GM19397 (cell line): ENCODE measurements around the gene CCL4.

ENCODE experiments used
- ATAC-seq: cut with Tn5 transposase; IDR thresholded peaks from one replicate; pipeline ENCODE4 v1.9.1; 2021; ENCODE audit warnings: mild to moderate bottlenecking, moderate library complexity; ENCODE audit not compliant: unreplicated experiment

CCL4 gene

DNA sequence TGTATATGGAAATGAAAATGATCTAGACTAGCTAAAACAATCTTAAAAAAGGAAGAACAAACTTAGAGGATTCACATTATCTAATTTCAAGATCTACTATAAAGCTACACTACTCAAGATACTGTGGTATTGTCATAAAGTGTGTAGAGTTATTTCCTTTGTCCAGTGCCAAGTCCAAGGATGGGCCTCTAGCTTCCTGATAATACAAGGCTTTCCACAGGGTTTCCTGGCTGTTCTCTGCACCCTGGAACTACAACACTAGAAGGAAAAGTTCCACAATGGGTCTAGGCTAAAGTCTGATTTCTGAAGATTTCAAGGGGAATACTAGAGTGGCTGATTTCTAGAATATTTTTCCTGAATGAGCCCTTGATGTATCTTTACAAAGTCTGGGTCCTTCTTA is 38.6 kb downstream of the CCL4 start:
- ATAC-seq, result no peak

- no peak for ATAC-seq
Observed at GRCh38 chr17:36142806-36143205, 39.2 kb downstream of the CCL4 start.

DNA sequence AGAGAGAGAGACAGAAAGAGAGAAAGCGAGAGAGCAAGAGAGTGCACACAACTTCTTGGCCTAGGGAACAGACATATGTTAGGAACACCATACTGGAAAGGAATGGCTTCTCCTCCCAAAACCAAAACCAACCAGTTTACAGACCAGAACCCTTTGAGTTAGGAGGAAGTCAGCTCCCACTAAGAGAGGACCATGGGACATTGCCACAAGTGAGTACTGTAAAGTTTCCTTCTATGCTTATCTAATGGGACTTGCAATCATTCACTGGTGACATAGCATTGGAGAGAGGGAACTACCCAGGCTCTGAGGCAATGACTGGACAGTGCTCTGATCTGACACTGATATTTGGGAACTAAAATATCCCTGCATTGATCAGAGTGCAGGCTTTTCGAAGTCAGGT is 40.4 kb downstream of the CCL4 start:
- ATAC-seq, result no peak

DNA sequence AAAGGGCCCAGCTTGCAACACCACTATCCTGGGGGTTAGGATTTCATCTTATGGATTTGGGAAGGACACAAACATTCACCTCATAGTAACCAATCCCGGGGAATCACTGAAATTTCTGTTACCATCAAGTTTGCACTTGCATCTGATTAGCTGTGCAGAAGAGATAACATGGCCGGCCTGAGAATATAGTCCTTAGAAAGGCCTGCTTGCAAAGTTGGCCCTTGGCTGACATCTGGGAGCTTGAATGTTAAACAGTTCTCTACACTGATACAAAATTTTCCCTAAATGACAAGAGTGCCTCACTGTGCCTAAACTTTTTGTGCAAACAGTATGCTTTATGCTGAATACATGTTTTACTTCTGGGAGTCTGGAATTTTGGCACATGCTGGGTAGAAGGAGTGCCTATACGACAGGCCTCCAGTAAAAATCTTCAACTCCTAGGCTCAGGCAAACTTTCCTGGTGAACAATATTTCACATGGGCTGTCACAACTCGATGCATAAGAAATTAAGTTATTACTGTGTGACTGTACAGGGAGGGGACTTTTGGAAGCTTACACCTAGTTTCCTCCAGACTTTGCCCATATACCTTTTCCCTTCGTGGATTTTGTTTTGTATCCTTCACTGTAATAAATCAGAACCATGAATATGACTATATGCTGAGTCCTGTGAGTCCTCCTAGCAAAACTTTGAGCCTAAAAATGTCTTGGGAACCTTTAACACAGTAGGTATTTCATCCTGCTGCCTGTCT is 41.5 kb downstream of the CCL4 start:
- ATAC-seq, result no peak

- ATAC-seq, result no peak
Observed at GRCh38 chr17:36147601-36148000, 44.0 kb downstream of the CCL4 start.

GRCh38 chr17:36148559-36149295 is 45.1 kb downstream of the CCL4 start:
- no peak for ATAC-seq

GRCh38 chr17:36149296-36149820 is 45.7 kb downstream of the CCL4 start:
- no peak for ATAC-seq

GRCh38 chr17:36151891-36152638 is 48.4 kb downstream of the CCL4 start:
- no peak for ATAC-seq

DNA sequence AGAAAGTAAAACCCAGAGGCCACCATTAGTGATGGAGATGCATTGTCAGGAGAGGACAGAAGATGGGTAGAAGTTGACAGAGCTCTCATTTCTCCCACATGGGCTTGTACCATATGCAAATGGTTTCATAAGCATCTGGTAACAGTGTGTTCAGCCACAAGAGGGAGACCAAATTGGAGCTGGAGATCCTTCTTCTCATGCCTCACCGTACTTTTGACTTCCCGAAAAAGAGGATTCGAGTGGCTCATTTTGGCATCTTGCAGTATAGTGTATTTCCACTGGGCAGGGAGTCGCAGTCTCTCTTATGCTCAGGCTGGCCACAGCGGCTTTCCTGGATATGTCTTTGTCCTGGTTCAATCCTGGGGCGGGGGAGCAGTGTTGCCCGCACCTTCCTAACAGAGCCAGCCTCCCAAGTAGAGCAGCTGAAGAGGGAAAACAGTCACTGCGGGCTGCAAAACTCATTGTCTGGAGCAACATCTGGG is 49.1 kb downstream of the CCL4 start:
- ATAC-seq, result no peak

GRCh38 chr17:36153895-36154610 is 50.4 kb downstream of the CCL4 start:
- no peak for ATAC-seq
